Measurements from ENCODE around the gene AURKB. TPM values are rescaled to one million over a fixed set of nuclear protein-coding genes. Genes with fewer than 3 reads are reported as not detected.

Gene AURKB
- total RNA-seq, 4 donors from 2014 or later: 3.7 to 18.2 (median 9.5) TPM

- no peak overlapping the region for H3K4me3 ChIP-seq
- no peaks in the 10 kb centered on the region for H3K27me3 ChIP-seq
- TF ChIP-seq POLR2AphosphoS5 (IDR thresholded peaks at IDR 0.05) (peak in 1 of 3 donors; percentile 22), CTCF (IDR thresholded peaks at IDR 0.05) (peak; percentile 89 to 96), EP300 (IDR thresholded peaks at IDR 0.05) (no peak), POLR2A (IDR thresholded peaks at IDR 0.05) (no peak)
- no peaks in the 10 kb centered on the region for H3K9me3 ChIP-seq
- 40% methylated on average over 19 of the region's 20 CpGs for WGBS
- peaks cover 59% of the 10 kb centered on the region for H3K4me1 ChIP-seq
- H3K36me3 ChIP-seq: peaks cover 15% of the 10 kb centered on the region
- peak; percentile 96 to 97 for DNase-seq (ENCODE audit: low spot score in 2 of 2)
- peak overlapping the region; percentile 96 for H3K27ac ChIP-seq
Measured at GRCh38 chr17:8158267-8159031, 51.9 kb downstream of the AURKB start.

GRCh38 chr17:8156246-8156992, 54.0 kb downstream of the AURKB start:
- peaks cover 56% of the 10 kb centered on the region for H3K4me1 ChIP-seq
- TF ChIP-seq EP300 (IDR thresholded peaks at IDR 0.05) (peak; percentile 58), CTCF (IDR thresholded peaks at IDR 0.05) (no peak), POLR2A (IDR thresholded peaks at IDR 0.05) (peak; percentile 98 to 100), POLR2AphosphoS5 (IDR thresholded peaks at IDR 0.05) (peak; percentile 99 to 100 (median 99))
- H3K27me3 ChIP-seq: no peaks in the 10 kb centered on the region
- WGBS: under 1% methylated on average over 40 of the region's 59 CpGs
- peak; percentile 100 for DNase-seq (ENCODE audit: low spot score in 2 of 2)
- peak overlapping the region; percentile 100 for H3K27ac ChIP-seq
- H3K4me3 ChIP-seq: peak overlapping the region; percentile 98
- no peaks in the 10 kb centered on the region for H3K9me3 ChIP-seq
- peaks cover 18% of the 10 kb centered on the region for H3K36me3 ChIP-seq

GRCh38 chr17:8155996-8156245, 54.5 kb downstream of the AURKB start:
- TF ChIP-seq EP300 (IDR thresholded peaks at IDR 0.05) (no peak), POLR2A (IDR thresholded peaks at IDR 0.05) (no peak), POLR2AphosphoS5 (IDR thresholded peaks at IDR 0.05) (no peak), CTCF (IDR thresholded peaks at IDR 0.05) (no peak)
- 4% methylated on average over 11 of the region's 11 CpGs for WGBS
- H3K4me1 ChIP-seq: peaks cover 54% of the 10 kb centered on the region
- peak overlapping the region; percentile 100 for H3K27ac ChIP-seq
- H3K36me3 ChIP-seq: peaks cover 16% of the 10 kb centered on the region
- DNase-seq (ENCODE audit: low spot score in 2 of 2): no peak
- no peaks in the 10 kb centered on the region for H3K27me3 ChIP-seq
- H3K4me3 ChIP-seq: peak overlapping the region; percentile 98
- no peaks in the 10 kb centered on the region for H3K9me3 ChIP-seq

GRCh38 chr17:8155231-8155995, 55.0 kb downstream of the AURKB start:
- H3K4me1 ChIP-seq: peaks cover 54% of the 10 kb centered on the region
- 8% methylated on average over 14 of the region's 14 CpGs for WGBS
- peak in 1 of 2 donors; percentile 76 for DNase-seq (ENCODE audit: low spot score in 2 of 2)

More at GRCh38 chr17:8155231-8155995, 55.0 kb downstream of the AURKB start:
- no peaks in the 10 kb centered on the region for H3K9me3 ChIP-seq
- TF ChIP-seq CTCF (IDR thresholded peaks at IDR 0.05) (no peak), POLR2AphosphoS5 (IDR thresholded peaks at IDR 0.05) (peak in 2 of 3 donors; percentile 40 to 58), POLR2A (IDR thresholded peaks at IDR 0.05) (no peak)
- peak overlapping the region; percentile 98 for H3K4me3 ChIP-seq
- H3K36me3 ChIP-seq: peaks cover 19% of the 10 kb centered on the region
- no peaks in the 10 kb centered on the region for H3K27me3 ChIP-seq
- H3K27ac ChIP-seq: peak overlapping the region; percentile 100

Other genes with a start within 250 kb of the AURKB start
- gene GUCY2D, start 208.0 kb downstream of the AURKB start, total RNA-seq: not detected
- 100 to 1,000 TPM in 1 of 4 donors, 10 to 100 TPM in 3; 44.8 to 156 (median 78.1) TPM for gene ALOX15B, start 171.5 kb downstream of the AURKB start, total RNA-seq
- gene ALOX12B, start 122.9 kb downstream of the AURKB start, total RNA-seq: 100 to 1,000 TPM in 3 of 4 donors, 10 to 100 TPM in 1; 91.4 to 150 (median 119) TPM
- gene ALOXE3, start 92.1 kb downstream of the AURKB start, total RNA-seq: 10 to 100 TPM; 44.5 to 95.3 (median 69.9) TPM
- gene HES7, start 86.5 kb downstream of the AURKB start, total RNA-seq: not detected
- gene PER1, start 58.2 kb downstream of the AURKB start, total RNA-seq: 100 to 1,000 TPM; 272 to 655 (median 330) TPM
- 10 to 100 TPM; 41.2 to 64.3 (median 52.8) TPM for gene VAMP2, start 47.6 kb downstream of the AURKB start, total RNA-seq
- gene TMEM107, start 34.2 kb downstream of the AURKB start, total RNA-seq: 10 to 100 TPM; 13.7 to 21.4 (median 19.4) TPM
- 10 to 100 TPM in 2 of 4 donors, 1 to 10 TPM in 2; 8.1 to 10.6 (median 9.9) TPM for gene BORCS6, start 20.4 kb downstream of the AURKB start, total RNA-seq
- 10 to 100 TPM; 16.8 to 58.1 (median 22.3) TPM for gene CTC1, start 37.5 kb upstream of the AURKB start, total RNA-seq
- gene PFAS, start 38.7 kb upstream of the AURKB start, total RNA-seq: 10 to 100 TPM; 13.0 to 35.1 (median 16.7) TPM
- 10 to 100 TPM; 12.6 to 16.3 (median 13.7) TPM for gene RANGRF, start 78.1 kb upstream of the AURKB start, total RNA-seq
- 1 to 10 TPM in 3 of 4 donors, under 1 TPM in 1; 0.80 to 2.4 (median 1.5) TPM for gene SLC25A35, start 84.8 kb upstream of the AURKB start, total RNA-seq
- gene ARHGEF15, start 99.7 kb upstream of the AURKB start, total RNA-seq: 10 to 100 TPM in 2 of 4 donors, 1 to 10 TPM in 2; 2.3 to 22.2 (median 11.0) TPM
- gene ODF4, start 129.3 kb upstream of the AURKB start, total RNA-seq: not detected
- gene RPL26, start 172.6 kb upstream of the AURKB start, total RNA-seq: 1,000 to 10,000 TPM; 2,419 to 4,673 (median 3,203) TPM
- 10 to 100 TPM in 2 of 4 donors, 1 to 10 TPM in 2; 4.1 to 17.5 (median 8.2) TPM for gene RNF222, start 187.3 kb upstream of the AURKB start, total RNA-seq
- 100 to 1,000 TPM; 172 to 237 (median 230) TPM for gene NDEL1, start 225.3 kb upstream of the AURKB start, total RNA-seq